Measurements from ENCODE around the gene ORM2. TPM values are rescaled to one million over a fixed set of nuclear protein-coding genes. Genes with fewer than 3 reads are reported as not detected.

ORM2 gene
- total RNA-seq, 1 donor from 2014 or later: not detected

DNA sequence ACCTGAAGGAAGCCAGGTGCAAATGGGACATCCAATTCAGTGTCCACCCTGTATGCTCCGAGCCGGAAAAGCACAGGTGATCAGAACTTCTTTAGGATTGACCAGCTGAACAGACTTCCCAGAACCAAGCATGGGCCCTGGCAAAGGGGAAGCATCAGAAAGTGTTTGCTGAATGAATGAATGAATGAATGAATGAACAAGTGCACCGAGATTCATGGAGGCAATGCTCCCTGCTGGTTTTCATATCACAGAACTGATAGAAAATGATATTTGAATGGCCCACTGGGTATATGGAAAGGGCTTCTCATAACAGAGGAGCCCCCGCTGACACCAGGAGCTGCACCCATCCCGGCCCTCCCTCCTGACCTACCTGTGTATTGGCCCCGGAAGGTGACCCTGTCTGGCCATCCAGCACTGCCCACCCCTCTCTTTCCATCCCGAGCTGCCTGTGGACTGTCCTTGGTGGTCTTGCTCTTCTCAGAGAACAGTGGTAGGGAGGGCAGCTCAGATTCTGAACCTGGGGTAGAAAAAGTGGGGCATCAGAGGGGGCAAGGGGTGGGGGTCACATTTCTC lies 15.9 kb downstream of the ORM2 start:
- TF ChIP-seq, protein P1, sequence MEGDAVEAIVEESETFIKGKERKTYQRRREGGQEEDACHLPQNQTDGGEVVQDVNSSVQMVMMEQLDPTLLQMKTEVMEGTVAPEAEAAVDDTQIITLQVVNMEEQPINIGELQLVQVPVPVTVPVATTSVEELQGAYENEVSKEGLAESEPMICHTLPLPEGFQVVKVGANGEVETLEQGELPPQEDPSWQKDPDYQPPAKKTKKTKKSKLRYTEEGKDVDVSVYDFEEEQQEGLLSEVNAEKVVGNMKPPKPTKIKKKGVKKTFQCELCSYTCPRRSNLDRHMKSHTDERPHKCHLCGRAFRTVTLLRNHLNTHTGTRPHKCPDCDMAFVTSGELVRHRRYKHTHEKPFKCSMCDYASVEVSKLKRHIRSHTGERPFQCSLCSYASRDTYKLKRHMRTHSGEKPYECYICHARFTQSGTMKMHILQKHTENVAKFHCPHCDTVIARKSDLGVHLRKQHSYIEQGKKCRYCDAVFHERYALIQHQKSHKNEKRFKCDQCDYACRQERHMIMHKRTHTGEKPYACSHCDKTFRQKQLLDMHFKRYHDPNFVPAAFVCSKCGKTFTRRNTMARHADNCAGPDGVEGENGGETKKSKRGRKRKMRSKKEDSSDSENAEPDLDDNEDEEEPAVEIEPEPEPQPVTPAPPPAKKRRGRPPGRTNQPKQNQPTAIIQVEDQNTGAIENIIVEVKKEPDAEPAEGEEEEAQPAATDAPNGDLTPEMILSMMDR (conservative IDR thresholded peaks at IDR 0.05; ENCODE audit: low read depth, low read length): no peak
- DNase-seq (ENCODE audit: low read depth): no peak
- H3K4me3 ChIP-seq (ENCODE audit: low read depth, low read length): no peak overlapping the region

DNA sequence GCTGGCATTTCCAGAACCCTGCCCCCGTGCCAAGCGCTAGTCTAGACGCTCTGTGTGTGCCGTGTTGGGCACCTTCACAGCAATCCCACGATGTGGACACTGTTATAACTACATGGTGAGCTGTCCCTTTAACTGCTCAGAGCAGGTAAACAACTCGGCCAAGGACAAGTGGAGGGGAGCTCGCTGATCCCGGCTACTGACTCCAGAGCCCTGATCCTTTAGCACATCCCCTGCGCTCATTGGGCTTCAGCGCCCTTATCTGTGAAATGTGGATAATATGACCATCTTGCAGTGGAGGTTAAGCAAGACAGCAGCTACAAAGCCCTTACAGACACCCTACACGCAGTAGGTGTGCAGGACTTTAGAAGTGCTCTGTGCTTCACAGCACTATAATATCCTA lies 16.5 kb downstream of the ORM2 start:
- no peak for DNase-seq (ENCODE audit: low read depth)
- TF ChIP-seq, protein P1 (conservative IDR thresholded peaks at IDR 0.05; ENCODE audit: low read depth, low read length): no peak
- H3K4me3 ChIP-seq (ENCODE audit: low read depth, low read length): no peak overlapping the region

DNA sequence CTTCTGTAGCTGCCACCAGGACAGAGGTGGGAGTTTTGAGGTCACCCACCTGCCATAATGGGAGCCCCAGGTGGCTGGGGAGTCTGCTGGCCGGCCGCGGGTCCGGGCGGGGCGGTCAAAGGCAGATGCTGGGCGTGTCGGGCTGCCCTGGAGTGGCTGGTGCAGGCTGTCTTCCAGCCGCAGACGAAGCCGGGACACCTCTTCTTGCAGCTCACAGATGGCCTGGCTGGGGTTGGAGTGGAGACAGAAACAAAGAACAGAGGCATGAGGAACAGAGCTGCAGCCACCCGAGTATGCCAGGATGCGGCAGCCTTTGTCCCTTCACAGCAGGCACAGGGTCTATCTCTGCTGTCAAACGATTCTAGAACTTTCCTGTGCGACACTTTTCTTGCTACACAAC lies 18.0 kb downstream of the ORM2 start:
- no peak overlapping the region for H3K4me3 ChIP-seq (ENCODE audit: low read depth, low read length)
- TF ChIP-seq, protein P1 (conservative IDR thresholded peaks at IDR 0.05; ENCODE audit: low read depth, low read length): no peak
- no peak for DNase-seq (ENCODE audit: low read depth)

DNA sequence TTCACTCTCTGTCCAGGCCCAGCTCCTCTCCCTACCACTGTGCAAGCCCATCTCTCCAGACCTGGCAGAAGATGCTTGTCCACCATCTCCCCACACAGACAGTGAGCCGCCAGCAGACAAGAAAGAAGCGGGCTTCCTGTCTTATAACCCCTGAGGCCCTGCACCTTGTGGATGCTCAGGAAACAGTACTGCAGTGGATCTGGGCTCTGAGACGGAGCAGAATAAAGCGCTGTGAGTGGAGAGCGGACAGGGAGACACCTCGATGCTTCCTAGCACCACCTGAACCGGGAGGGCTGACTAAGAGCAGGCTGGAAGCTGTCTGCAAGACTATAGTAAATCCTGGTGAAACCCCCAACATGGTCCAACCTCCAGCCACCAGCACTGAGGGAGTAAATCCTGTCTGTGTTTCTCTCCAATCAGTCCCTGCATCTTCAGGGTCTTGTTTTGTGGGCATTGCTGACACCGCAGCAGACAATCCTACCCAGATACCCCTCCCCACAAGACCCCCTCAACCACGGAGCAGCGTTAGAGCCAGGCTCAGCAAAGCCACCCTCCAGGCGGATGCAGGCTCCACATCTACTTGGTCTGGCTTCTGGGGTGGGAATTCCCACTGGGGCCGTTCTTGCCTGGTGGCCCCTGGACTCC lies 18.7 kb downstream of the ORM2 start:
- TF ChIP-seq, protein P1 (conservative IDR thresholded peaks at IDR 0.05; ENCODE audit: low read depth, low read length): no peak
- H3K4me3 ChIP-seq (ENCODE audit: low read depth, low read length): no peak overlapping the region
- no peak for DNase-seq (ENCODE audit: low read depth)

DNA sequence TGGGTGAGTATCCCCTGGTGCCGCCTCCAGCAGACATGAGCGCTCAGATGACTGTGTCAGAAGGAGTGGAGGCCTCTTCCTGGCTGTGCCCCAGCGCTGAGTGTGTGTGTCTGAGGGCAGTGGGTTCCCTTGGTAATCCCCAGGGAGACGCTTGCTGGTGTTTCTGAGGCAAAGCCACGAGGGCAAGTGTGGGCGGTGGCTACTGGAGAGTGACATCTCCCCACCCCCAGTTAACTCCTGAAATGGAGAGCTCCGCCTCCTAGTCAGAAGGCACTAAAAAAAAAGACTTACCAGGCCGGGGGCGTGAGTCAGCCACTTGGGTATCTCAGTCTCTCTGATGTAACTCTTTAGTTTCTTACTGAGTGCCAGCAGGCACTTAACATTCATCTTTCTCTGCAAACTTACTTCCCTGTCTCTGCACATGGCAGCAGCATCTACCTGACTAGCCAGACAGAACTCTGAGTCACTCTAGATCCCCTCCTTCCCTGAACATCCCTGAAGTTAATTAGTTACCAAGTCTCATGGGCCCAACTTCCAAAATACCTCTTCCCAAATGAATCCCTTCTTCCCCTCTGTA lies 19.3 kb downstream of the ORM2 start:
- TF ChIP-seq, protein P1 (conservative IDR thresholded peaks at IDR 0.05; ENCODE audit: low read depth, low read length): no peak
- H3K4me3 ChIP-seq (ENCODE audit: low read depth, low read length): no peak overlapping the region
- DNase-seq (ENCODE audit: low read depth): peak; percentile 98

DNA sequence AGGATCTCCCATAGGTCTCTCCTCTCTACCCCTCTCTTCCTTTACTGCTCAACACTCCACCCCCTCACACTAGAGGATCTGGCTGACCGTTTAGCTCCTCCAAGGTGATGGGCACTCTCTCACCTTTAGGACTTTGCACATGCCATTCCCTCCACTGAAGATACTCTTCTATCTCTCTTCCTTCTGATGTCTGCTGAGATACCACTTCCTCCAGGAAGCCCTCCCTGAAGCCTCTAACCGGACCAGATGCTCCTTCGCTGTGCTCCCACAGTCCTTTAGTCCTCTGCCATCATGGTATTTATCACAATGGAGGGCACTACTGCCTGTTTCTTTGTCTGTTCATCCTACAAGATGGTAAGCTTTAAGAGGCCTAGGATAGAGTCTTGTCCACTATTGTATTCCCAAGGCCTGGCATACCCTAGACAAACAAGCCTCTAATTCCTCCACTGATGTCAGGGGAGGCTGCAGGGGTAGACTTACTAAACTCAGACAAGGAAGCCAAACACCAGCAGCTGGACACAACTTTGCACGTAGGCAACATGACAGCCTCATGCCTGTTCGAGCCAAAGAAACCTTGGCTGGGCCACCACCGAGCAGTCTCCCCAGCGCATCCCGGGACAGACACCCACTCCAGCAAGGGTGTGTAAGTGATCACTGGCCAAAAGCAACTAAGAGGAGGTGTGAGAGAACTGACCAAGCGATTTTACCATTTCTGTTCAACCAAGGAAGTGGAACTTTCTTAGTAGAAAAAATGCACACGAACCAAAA lies 20.2 kb downstream of the ORM2 start:
- H3K4me3 ChIP-seq (ENCODE audit: low read depth, low read length): no peak overlapping the region
- TF ChIP-seq, protein P1 (conservative IDR thresholded peaks at IDR 0.05; ENCODE audit: low read depth, low read length): no peak
- no peak for DNase-seq (ENCODE audit: low read depth)
